GM13976 (cell line): Measurements from ENCODE around the gene SAMSN1.

Experiments
- DNase-seq: peaks from one replicate; pipeline ENCODE4 v3.0.0; 2012; ENCODE audit warnings: low spot score
- CTCF ChIP-seq: IDR thresholded peaks from 2 replicates; pipeline ENCODE4 v1.5.1; 2012; ENCODE audit warnings: borderline replicate concordance, mild to moderate bottlenecking; ENCODE audit not compliant: insufficient read depth; ENCODE audit errors: extremely low read depth, missing control alignments, control extremely low read depth
- in situ Hi-C: fragments of 300-500 bp; cut with MboI; formaldehyde crosslinking; loops from one replicate; pipeline ENCODE4 v1.12.0; 2022; ENCODE audit warnings: low sequenced_read_pairs, mixed read lengths, inconsistent platforms; ENCODE audit not compliant: unreplicated experiment

The SAMSN1 gene

DNA sequence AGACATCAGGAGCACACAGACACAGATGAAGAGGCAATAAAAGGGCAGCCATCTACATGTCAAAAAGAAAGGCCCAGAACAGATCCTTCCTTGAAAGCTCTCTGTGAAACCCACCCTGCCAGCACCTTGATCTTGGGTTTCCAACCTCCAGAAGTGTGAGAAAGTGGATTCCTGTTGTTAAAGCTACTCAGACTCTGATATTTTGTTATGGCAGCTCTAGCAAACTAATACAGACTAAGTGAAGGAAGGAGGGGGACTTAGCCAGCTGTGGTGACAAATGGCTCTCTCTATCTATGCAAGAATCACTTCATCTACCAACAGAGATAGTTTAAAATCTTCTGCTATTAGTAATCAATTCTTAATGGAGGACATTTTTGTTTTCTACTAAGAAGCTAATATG is 10.4 kb downstream of the SAMSN1 start:
- DNase-seq, result no peak
- TF ChIP-seq CTCF, result no peak
- in situ Hi-C loops, result loop anchor here (25.0 kb wide), 1 partner anchor 502 kb away; no protein-coding TSS in a partner anchor

- in situ Hi-C loops, result loop anchor here (25.0 kb wide), 1 partner anchor 504 kb away; no protein-coding TSS in a partner anchor
- peak; percentile 49 for DNase-seq
- TF ChIP-seq CTCF, result no peak
Observed at GRCh38 chr21:14533499-14534428, 12.4 kb downstream of the SAMSN1 start.

DNA sequence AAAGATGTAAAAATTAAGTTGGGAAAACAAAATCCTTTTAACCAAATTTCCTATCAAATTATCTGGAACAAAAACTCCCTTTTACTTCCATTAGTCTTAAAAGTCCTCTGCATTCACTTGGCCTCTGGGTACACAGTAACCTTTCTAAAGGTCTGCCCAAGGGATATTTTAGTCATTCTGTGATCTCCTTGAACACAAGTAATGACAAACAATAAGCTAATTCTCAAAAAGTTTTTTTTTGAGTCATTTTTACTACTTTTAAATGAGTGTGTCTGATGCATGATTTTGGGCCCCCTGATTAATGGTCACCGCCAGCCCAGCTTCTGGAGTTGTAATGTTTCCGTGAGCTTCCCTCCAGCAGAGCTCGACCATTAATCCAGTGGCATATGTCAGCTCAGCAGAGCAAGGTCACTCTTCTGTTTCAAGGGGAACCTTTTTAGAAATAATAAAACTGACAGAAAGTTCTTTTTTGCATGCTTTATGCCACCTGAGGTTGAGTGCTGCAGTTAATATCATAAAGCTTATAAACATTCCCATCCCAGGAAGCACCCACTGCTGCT is 14.3 kb downstream of the SAMSN1 start:
- no peak for TF ChIP-seq CTCF
- no peak for DNase-seq
- in situ Hi-C loops, result loop anchor here (25.0 kb wide), 1 partner anchor 505 kb away; no protein-coding TSS in a partner anchor

DNA sequence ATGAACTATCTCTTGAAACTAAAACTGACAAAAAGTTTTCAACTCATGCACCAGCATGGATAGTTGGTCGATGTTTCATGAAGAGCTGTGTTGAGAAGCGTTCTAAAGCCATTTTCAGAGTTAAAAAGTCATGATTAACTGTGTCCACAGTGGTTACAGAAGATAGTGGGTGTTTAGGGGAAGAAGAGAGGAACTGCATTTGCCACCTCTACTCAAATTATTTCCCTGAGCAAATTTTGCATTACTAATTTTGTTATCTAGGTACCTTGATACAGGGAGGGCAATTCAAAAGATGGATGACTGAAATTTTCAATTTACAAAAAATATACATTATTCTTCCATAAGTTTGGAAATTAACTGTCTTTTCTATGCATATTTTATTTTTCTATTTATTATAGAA is 15.5 kb downstream of the SAMSN1 start:
- in situ Hi-C loops, result loop anchor here (25.0 kb wide), 1 partner anchor 507 kb away; no protein-coding TSS in a partner anchor
- DNase-seq, result no peak
- TF ChIP-seq CTCF, result no peak

GRCh38 chr21:14528815-14529214 is 17.3 kb downstream of the SAMSN1 start:
- DNase-seq, result no peak
- in situ Hi-C loops, result loop anchor here (25.0 kb wide), 1 partner anchor 508 kb away; no protein-coding TSS in a partner anchor
- no peak for TF ChIP-seq CTCF

DNA sequence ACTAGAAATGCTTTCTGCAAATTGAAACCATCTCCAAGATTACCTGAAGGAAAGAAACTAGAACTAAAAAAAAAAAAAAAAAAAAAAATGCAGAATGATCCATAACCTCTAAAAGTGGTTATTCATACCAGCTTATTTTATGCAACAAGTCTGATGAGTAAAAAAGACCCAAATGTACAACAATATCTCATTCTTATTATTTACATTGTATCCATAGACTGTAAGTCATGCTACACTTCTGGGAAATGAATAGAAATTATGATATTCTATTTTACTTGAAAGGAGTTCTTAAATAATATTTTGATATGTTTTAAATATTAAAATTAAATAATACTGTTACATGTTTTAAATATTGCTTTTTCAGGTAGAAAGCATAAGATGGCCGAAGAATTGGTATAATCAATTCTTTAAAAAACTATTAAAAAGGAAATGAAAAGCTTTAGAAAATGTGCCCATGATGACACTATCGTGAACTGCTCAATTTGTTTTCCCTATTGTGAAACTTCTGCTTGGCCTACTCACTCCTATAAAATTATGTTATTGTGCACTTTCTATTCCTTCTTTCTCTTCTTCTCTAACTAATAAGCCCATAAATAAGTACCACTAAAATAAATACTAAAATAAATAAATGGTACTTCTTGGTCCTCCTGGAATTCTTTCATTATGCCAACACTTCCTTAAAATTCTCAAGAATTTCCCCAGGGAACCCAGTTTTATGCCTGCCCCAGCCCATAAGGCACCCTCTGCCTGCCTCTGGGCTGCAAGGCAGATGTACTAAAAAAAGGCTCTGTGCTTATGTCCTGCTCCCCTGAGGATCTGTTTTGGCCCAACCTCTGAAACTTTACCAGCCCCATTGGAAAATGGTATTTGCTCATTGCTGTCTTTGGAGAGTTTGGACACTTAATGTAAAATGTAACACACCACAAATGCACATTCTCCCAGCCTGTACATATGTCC is 18.1 kb downstream of the SAMSN1 start:
- in situ Hi-C loops, result loop anchor here (25.0 kb wide), 1 partner anchor 509 kb away; no protein-coding TSS in a partner anchor
- no peak for DNase-seq
- no peak for TF ChIP-seq CTCF
